H1 (cell line): ENCODE results near the gene CTIF. TPM values are rescaled to one million over a fixed set of nuclear protein-coding genes. Genes with fewer than 3 reads are reported as not detected.

Source experiments
- GABPA ChIP-seq: IDR thresholded peaks from 2 replicates; pipeline ENCODE4 v1.6.1; 2011; ENCODE audit warnings: mild to moderate bottlenecking, low read length, moderate library complexity, borderline replicate concordance; ENCODE audit not compliant: insufficient read depth
- KDM1A ChIP-seq: fragments of 200-600, 300-600 bp; sonication (generic); IDR thresholded peaks from 2 replicates; pipeline ENCODE4 v1.7.1; 2016; ENCODE audit warnings: mild to moderate bottlenecking, low read length, borderline replicate concordance
- RXRA ChIP-seq: IDR thresholded peaks from 2 replicates; pipeline ENCODE4 v1.6.1; 2011; ENCODE audit warnings: low read depth, mild to moderate bottlenecking, low read length, moderate library complexity; ENCODE audit not compliant: insufficient read depth
- SAP30 ChIP-seq: fragments of 300-600 bp; sonication (generic); IDR thresholded peaks from 2 replicates; pipeline ENCODE4 v1.7.1; 2012; ENCODE audit warnings: low read length, moderate library complexity, mild to moderate bottlenecking, inconsistent platforms; ENCODE audit not compliant: insufficient read depth, insufficient replicate concordance
- YY1 ChIP-seq: IDR thresholded peaks from 2 replicates; pipeline ENCODE4 v1.6.1; 2011; ENCODE audit warnings: low read depth, mild to moderate bottlenecking, low read length
- polyA plus RNA-seq, 7 experiments: library from polyadenylated mRNA; depleted of rRNA in 3 of 7; stranded (reverse) in 5 of 7; unstranded in 2 of 7; fragments of >200 nt in 5 of 7; fragments of 200-250 nt in 2 of 7; gene quantifications; 1 replicate in 5 of 7; 2 replicates in 1 of 7; 4 replicates in 1 of 7; pipeline versions ENCODE4 v1.2.1 to v1.2.3, GENCODE V29; 2011 to 2013; ENCODE audit warnings: missing spikeins in 2 of 7, mixed read lengths in 2 of 7
- total RNA-seq: library from RNA; stranded (reverse); fragmentation: NEBNext Ultra II Directional; extraction: Animal tissue kit (Norgen Biotek cat#: 25700); gene quantifications from 2 replicates; pipeline ENCODE4 v1.2.1, GENCODE V29; 2021
- TF ChIP-seq, protein P1 (sequence below): IDR thresholded peaks from 2 replicates; pipeline ENCODE4 v1.6.1; 2012; ENCODE audit warnings: low read length, inconsistent platforms

The CTIF gene
- total and polyA plus RNA-seq, 2 of the 8 experiments (the other 6 are each of a cell fraction or from before 2014, with no cell fraction given) = 9.0 to 17.8 TPM

DNA sequence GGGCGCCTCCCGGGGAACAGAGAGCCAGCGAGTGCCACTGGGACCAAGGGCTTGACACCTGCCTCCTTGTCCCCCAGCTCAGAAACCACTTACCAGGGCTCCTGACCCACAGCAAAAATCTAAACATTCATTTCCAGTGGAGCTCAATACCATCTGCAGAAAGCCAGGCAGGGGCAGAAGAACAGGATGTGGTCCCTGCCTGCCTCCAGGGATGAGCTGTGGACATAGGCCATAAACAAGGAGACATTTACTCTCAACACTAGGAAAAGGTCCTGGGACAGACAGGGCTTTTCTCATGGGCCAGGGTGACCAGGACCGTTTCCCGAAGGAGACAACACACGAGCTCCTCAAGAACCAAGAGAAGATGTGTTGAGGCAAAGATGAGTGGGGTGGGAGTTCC lies 203.0 kb downstream of the CTIF start (continued):
- no peak for TF ChIP-seq RXRA
- no peak for TF ChIP-seq SAP30
- TF ChIP-seq, protein P1, sequence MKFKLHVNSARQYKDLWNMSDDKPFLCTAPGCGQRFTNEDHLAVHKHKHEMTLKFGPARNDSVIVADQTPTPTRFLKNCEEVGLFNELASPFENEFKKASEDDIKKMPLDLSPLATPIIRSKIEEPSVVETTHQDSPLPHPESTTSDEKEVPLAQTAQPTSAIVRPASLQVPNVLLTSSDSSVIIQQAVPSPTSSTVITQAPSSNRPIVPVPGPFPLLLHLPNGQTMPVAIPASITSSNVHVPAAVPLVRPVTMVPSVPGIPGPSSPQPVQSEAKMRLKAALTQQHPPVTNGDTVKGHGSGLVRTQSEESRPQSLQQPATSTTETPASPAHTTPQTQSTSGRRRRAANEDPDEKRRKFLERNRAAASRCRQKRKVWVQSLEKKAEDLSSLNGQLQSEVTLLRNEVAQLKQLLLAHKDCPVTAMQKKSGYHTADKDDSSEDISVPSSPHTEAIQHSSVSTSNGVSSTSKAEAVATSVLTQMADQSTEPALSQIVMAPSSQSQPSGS = no peak
- TF ChIP-seq YY1 = no peak
- no peak for TF ChIP-seq KDM1A
- no peak for TF ChIP-seq GABPA
- TF ChIP-seq, all 59 proteins: peak for 0
